Measurements from ENCODE around the gene SLC40A1. TPM values are rescaled to one million over a fixed set of nuclear protein-coding genes. Genes with fewer than 3 reads are reported as not detected.

SLC40A1 gene
- total and polyA plus RNA-seq, 2 donors from 2014 or later, result 45.8 to 78.4 TPM

DNA sequence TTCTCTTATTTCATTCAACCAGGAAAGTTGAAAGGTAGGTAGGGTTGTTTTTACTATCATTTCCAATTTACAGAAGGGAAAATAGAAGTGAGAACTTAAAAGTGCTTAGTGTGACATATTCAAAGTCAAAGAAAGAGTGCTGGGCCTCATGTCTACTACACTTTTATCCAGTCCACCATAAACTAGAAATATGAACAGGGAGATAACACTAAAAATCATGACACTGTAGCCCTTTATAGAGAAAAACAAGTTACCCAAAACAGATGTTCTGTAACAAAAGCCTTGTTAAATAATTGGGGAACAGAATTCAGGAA, 20.4 kb downstream of the SLC40A1 start:
- FAIRE-seq (no peak), DNase-seq (no peak)
- peaks cover 4 to 11% (median 10%) of the 10 kb centered on the region in 3 donors for H3K4me1 ChIP-seq (ENCODE audit: control insufficient read depth in 2 of 3, insufficient read depth in 2 of 3, low read depth in 1 of 3, low read length in 3 of 3)
- H3K9me3 ChIP-seq (ENCODE audit: control insufficient read depth in 2 of 3, insufficient read depth in 1 of 3, low read length in 3 of 3), result no peaks in the 10 kb centered on the region
- no peak overlapping the region for H3K27ac ChIP-seq (ENCODE audit: low read depth in 2 of 2, low read length in 2 of 2)
- no peak for TF ChIP-seq CTCF (IDR thresholded peaks at IDR 0.05; ENCODE audit: borderline replicate concordance, extremely low read depth, insufficient read depth)
- H3K36me3 ChIP-seq (ENCODE audit: control insufficient read depth in 2 of 3, insufficient read depth in 3 of 3, low read length in 3 of 3), result peaks cover 12 to 25% (median 12%) of the 10 kb centered on the region in 3 donors
- no peak overlapping the region for H3K9ac ChIP-seq (ENCODE audit: low read length in 3 of 3)
- no peaks in the 10 kb centered on the region for H3K27me3 ChIP-seq (ENCODE audit: control insufficient read depth, insufficient read depth, low read length)
- intact Hi-C loops (cut with DNase I), result loop anchor here (10.0 kb wide), 1 partner anchor 95 kb away; no protein-coding TSS in a partner anchor
- no peak overlapping the region for H3K4me3 ChIP-seq (ENCODE audit: low read length in 3 of 3)

- DNase-seq (peak; percentile 37 to 87 (median 66)), FAIRE-seq (no peak)
- H3K9ac ChIP-seq (ENCODE audit: low read length in 3 of 3), result no peak overlapping the region
- no peaks in the 10 kb centered on the region for H3K9me3 ChIP-seq (ENCODE audit: control insufficient read depth in 2 of 3, insufficient read depth in 1 of 3, low read length in 3 of 3)
- H3K4me1 ChIP-seq (ENCODE audit: control insufficient read depth in 2 of 3, insufficient read depth in 2 of 3, low read depth in 1 of 3, low read length in 3 of 3), result peaks cover 4 to 11% (median 10%) of the 10 kb centered on the region in 3 donors
- H3K27ac ChIP-seq (ENCODE audit: low read depth in 2 of 2, low read length in 2 of 2), result peak overlapping the region in 1 of 2 donors; percentile 37
- no peak overlapping the region for H3K4me3 ChIP-seq (ENCODE audit: low read length in 3 of 3)
- TF ChIP-seq CTCF (IDR thresholded peaks at IDR 0.05; ENCODE audit: borderline replicate concordance, extremely low read depth, insufficient read depth), result no peak
- H3K36me3 ChIP-seq (ENCODE audit: control insufficient read depth in 2 of 3, insufficient read depth in 3 of 3, low read length in 3 of 3), result peaks cover 9 to 20% (median 11%) of the 10 kb centered on the region in 3 donors
- no peaks in the 10 kb centered on the region for H3K27me3 ChIP-seq (ENCODE audit: control insufficient read depth, insufficient read depth, low read length)
- intact Hi-C loops (cut with DNase I), result loop anchor here (10.0 kb wide), 1 partner anchor 95 kb away; no protein-coding TSS in a partner anchor
Measured at GRCh38 chr2:189559579-189560272, 20.9 kb downstream of the SLC40A1 start.

GRCh38 chr2:189558516-189559272, 21.9 kb downstream of the SLC40A1 start:
- Histone ChIP-seq H3K27me3 (ENCODE audit: control insufficient read depth, insufficient read depth, low read length) (no peaks in the 10 kb centered on the region), H3K9me3 (ENCODE audit: control insufficient read depth in 2 of 3, insufficient read depth in 1 of 3, low read length in 3 of 3) (no peaks in the 10 kb centered on the region), H3K36me3 (ENCODE audit: control insufficient read depth in 2 of 3, insufficient read depth in 3 of 3, low read length in 3 of 3) (peaks cover 6 to 14% (median 8%) of the 10 kb centered on the region in 3 donors), H3K4me3 (ENCODE audit: low read length in 3 of 3) (no peak overlapping the region), H3K9ac (ENCODE audit: low read length in 3 of 3) (no peak overlapping the region), H3K27ac (ENCODE audit: low read depth in 2 of 2, low read length in 2 of 2) (no peak overlapping the region), H3K4me1 (ENCODE audit: control insufficient read depth in 2 of 3, insufficient read depth in 2 of 3, low read depth in 1 of 3, low read length in 3 of 3) (peaks cover 4 to 11% (median 10%) of the 10 kb centered on the region in 3 donors)
- no peak for TF ChIP-seq CTCF (IDR thresholded peaks at IDR 0.05; ENCODE audit: borderline replicate concordance, extremely low read depth, insufficient read depth)
- DNase-seq, result no peak
- intact Hi-C loops (cut with DNase I), result no loop called here
- no peak for FAIRE-seq

All from kidney (tissue), 14 donors.